Gastroesophageal sphincter (tissue), 4 donors: ENCODE data around the gene PPP1R16B. TPM values are rescaled to one million over a fixed set of nuclear protein-coding genes. Genes with fewer than 3 reads are reported as not detected.

Source experiments
- ATAC-seq: fragments of 150-250 bp; one replicate; pipeline ENCODE4 v1.9.1; 2016; ENCODE audit warnings: mild to moderate bottlenecking, moderate library complexity
- H3K27ac ChIP-seq, 4 donors: fragments of 200-600 bp; sonication (generic) in 3 of 4; 1 replicate in 3 of 4; 2 replicates in 1 of 4; pipeline ENCODE4 v1.5.1; 2016 to 2019
- H3K27me3 ChIP-seq: fragments of 200-600 bp; sonication (generic); one replicate; pipeline ENCODE4 v1.5.1; 2019
- H3K36me3 ChIP-seq, 2 donors: fragments of 200-600 bp; sonication (generic); one replicate each; pipeline ENCODE4 v1.5.1; 2019; ENCODE audit warnings: control low read depth in 1 of 2
- H3K4me1 ChIP-seq, 3 donors: fragments of 200-600 bp; sonication (generic); 1 replicate in 2 of 3; 2 replicates in 1 of 3; pipeline ENCODE4 v1.5.1; 2016 to 2019; ENCODE audit warnings: control low read depth in 2 of 3
- H3K4me3 ChIP-seq, 2 donors: fragments of 200-600 bp; sonication (generic); one replicate each; pipeline ENCODE4 v1.5.1; 2019; ENCODE audit warnings: mild to moderate bottlenecking in 1 of 2, moderate library complexity in 1 of 2
- H3K9me3 ChIP-seq, 3 donors: fragments of 200-600 bp; sonication (generic); one replicate each; pipeline ENCODE4 v1.5.1; 2017 to 2019; ENCODE audit warnings: control low read depth in 2 of 3
- CTCF ChIP-seq, 4 experiments: fragments of 200-600 bp in 2 of 4; fragments of 450-650 bp in 2 of 4; sonication (generic) in 1 of 4; IDR thresholded peaks; one replicate each; pipeline ENCODE4 v1.5.1; 2017 to 2019; ENCODE audit warnings: antibody characterized with exemption in 4 of 4, mild to moderate bottlenecking in 2 of 4, moderate library complexity in 2 of 4
- EP300 ChIP-seq: sonication (generic); formaldehyde crosslinking; IDR thresholded peaks from one replicate; pipeline ENCODE4 v1.6.1; 2017; ENCODE audit warnings: antibody characterized with exemption, mild to moderate bottlenecking
- POLR2A ChIP-seq, 2 donors: fragments of 450-650 bp; IDR thresholded peaks; one replicate each; pipeline ENCODE4 v1.6.1; 2017; ENCODE audit warnings: antibody characterized with exemption in 2 of 2, mild to moderate bottlenecking in 2 of 2, moderate library complexity in 1 of 2
- POLR2AphosphoS5 ChIP-seq: sonication (generic); formaldehyde crosslinking; IDR thresholded peaks from one replicate; pipeline ENCODE4 v1.6.1; 2017; ENCODE audit warnings: antibody characterized with exemption
- WGBS, 2 donors: methylation state at CpG; one replicate each; pipeline ENCODE4 v1.1.5; 2018; ENCODE audit warnings: low coverage in 1 of 2; 5-methylcytosine and 5-hydroxymethylcytosine counted together
- total RNA-seq, 4 donors: library from RNA; depleted of rRNA; stranded (reverse); fragments of >200 nt; gene quantifications; one replicate each; pipeline ENCODE4 v1.1.0, GENCODE V29; 2016

Gene PPP1R16B
- total RNA-seq, 4 donors from 2014 or later, result 4.1 to 10.0 (median 5.5) TPM

- Histone ChIP-seq H3K4me1 (no peaks in the 10 kb centered on the region), H3K4me3 (no peak overlapping the region), H3K36me3 (no peaks in the 10 kb centered on the region), H3K9me3 (no peaks in the 10 kb centered on the region), H3K27ac (no peak overlapping the region), H3K27me3 (peaks cover 60% of the 10 kb centered on the region)
- 60 to 68% methylated on average over 1 to 5 of the region's 8 CpGs for WGBS, 2 donors
- no peak for TF ChIP-seq EP300
- TF ChIP-seq POLR2AphosphoS5, result no peak
- no peak for TF ChIP-seq POLR2A (IDR thresholded peaks at IDR 0.05)
- no peak for TF ChIP-seq CTCF (IDR thresholded peaks at IDR 0.05)
- no peak for ATAC-seq
These were observed 32.8 kb downstream of the PPP1R16B start for GRCh38 chr20:38838326-38838725.

- H3K4me3 ChIP-seq, result no peak overlapping the region
- no peaks in the 10 kb centered on the region for H3K9me3 ChIP-seq
- H3K27ac ChIP-seq, result no peak overlapping the region
- TF ChIP-seq POLR2A (IDR thresholded peaks at IDR 0.05), result no peak
- TF ChIP-seq EP300, result no peak
- TF ChIP-seq CTCF (IDR thresholded peaks at IDR 0.05), result no peak
- no peak for TF ChIP-seq POLR2AphosphoS5
- WGBS, 2 donors, result 67 to 86% methylated on average over 2 to 4 of the region's 4 CpGs
- H3K36me3 ChIP-seq, result no peaks in the 10 kb centered on the region
- H3K4me1 ChIP-seq, result no peaks in the 10 kb centered on the region
- ATAC-seq, result no peak
- peaks cover 53% of the 10 kb centered on the region for H3K27me3 ChIP-seq
These were observed 34.1 kb downstream of the PPP1R16B start for GRCh38 chr20:38839563-38839962.

GRCh38 chr20:38840053-38840893 lies 34.8 kb downstream of the PPP1R16B start:
- H3K27me3 ChIP-seq, result peaks cover 50% of the 10 kb centered on the region
- H3K4me3 ChIP-seq, result no peak overlapping the region
- 79 to 86% methylated on average over 5 to 7 of the region's 14 CpGs for WGBS, 2 donors
- H3K27ac ChIP-seq, result no peak overlapping the region
- TF ChIP-seq POLR2A (IDR thresholded peaks at IDR 0.05) (no peak), CTCF (IDR thresholded peaks at IDR 0.05) (no peak), POLR2AphosphoS5 (no peak), EP300 (no peak)
- no peaks in the 10 kb centered on the region for H3K9me3 ChIP-seq
- ATAC-seq, result no peak
- H3K36me3 ChIP-seq, result no peaks in the 10 kb centered on the region
- H3K4me1 ChIP-seq, result no peaks in the 10 kb centered on the region

GRCh38 chr20:38840894-38841470 lies 35.5 kb downstream of the PPP1R16B start:
- no peak overlapping the region for H3K4me3 ChIP-seq
- H3K27ac ChIP-seq, result no peak overlapping the region
- no peak for ATAC-seq
- WGBS, 2 donors, result 79 to 88% methylated on average over 7 of the region's 8 CpGs
- TF ChIP-seq POLR2A (IDR thresholded peaks at IDR 0.05) (no peak), CTCF (IDR thresholded peaks at IDR 0.05) (no peak), POLR2AphosphoS5 (no peak), EP300 (no peak)
- no peaks in the 10 kb centered on the region for H3K4me1 ChIP-seq
- peaks cover 43% of the 10 kb centered on the region for H3K27me3 ChIP-seq
- H3K9me3 ChIP-seq, result no peaks in the 10 kb centered on the region
- H3K36me3 ChIP-seq, result no peaks in the 10 kb centered on the region

- H3K27ac ChIP-seq, result no peak overlapping the region
- no peaks in the 10 kb centered on the region for H3K36me3 ChIP-seq
- no peaks in the 10 kb centered on the region for H3K4me1 ChIP-seq
- no peak overlapping the region for H3K4me3 ChIP-seq
- ATAC-seq, result no peak
- no peaks in the 10 kb centered on the region for H3K9me3 ChIP-seq
- peaks cover 42% of the 10 kb centered on the region for H3K27me3 ChIP-seq
- TF ChIP-seq POLR2AphosphoS5, result no peak
- TF ChIP-seq CTCF (IDR thresholded peaks at IDR 0.05), result no peak
- no peak for TF ChIP-seq EP300
- TF ChIP-seq POLR2A (IDR thresholded peaks at IDR 0.05), result no peak
- 47 to 71% methylated on average over 2 of the region's 2 CpGs for WGBS, 2 donors
These were observed 36.1 kb downstream of the PPP1R16B start for GRCh38 chr20:38841570-38841969.
